ENCODE data around the gene CDH18. TPM values are rescaled to one million over a fixed set of nuclear protein-coding genes. Genes with fewer than 3 reads are reported as not detected.

Gene CDH18
- total and polyA plus RNA-seq, 2 donors from 2014 or later, result not detected

GRCh38 chr5:19771174-19771835 lies 216.7 kb downstream of the CDH18 start:
- intact Hi-C loops (cut with DNase I), result no loop called here
- TF ChIP-seq, protein P1, sequence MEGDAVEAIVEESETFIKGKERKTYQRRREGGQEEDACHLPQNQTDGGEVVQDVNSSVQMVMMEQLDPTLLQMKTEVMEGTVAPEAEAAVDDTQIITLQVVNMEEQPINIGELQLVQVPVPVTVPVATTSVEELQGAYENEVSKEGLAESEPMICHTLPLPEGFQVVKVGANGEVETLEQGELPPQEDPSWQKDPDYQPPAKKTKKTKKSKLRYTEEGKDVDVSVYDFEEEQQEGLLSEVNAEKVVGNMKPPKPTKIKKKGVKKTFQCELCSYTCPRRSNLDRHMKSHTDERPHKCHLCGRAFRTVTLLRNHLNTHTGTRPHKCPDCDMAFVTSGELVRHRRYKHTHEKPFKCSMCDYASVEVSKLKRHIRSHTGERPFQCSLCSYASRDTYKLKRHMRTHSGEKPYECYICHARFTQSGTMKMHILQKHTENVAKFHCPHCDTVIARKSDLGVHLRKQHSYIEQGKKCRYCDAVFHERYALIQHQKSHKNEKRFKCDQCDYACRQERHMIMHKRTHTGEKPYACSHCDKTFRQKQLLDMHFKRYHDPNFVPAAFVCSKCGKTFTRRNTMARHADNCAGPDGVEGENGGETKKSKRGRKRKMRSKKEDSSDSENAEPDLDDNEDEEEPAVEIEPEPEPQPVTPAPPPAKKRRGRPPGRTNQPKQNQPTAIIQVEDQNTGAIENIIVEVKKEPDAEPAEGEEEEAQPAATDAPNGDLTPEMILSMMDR (IDR thresholded peaks at IDR 0.05; ENCODE audit: borderline replicate concordance, extremely low read depth, insufficient read depth), result no peak
- Histone ChIP-seq H3K9me3 (ENCODE audit: control insufficient read depth in 2 of 3, insufficient read depth in 1 of 3, low read length in 3 of 3) (no peaks in the 10 kb centered on the region), H3K4me3 (ENCODE audit: low read length in 3 of 3) (no peak overlapping the region), H3K36me3 (ENCODE audit: control insufficient read depth in 2 of 3, insufficient read depth in 3 of 3, low read length in 3 of 3) (no peaks in the 10 kb centered on the region), H3K4me1 (ENCODE audit: control insufficient read depth in 2 of 3, insufficient read depth in 2 of 3, low read depth in 1 of 3, low read length in 3 of 3) (no peaks in the 10 kb centered on the region), H3K27ac (ENCODE audit: low read depth in 2 of 2, low read length in 2 of 2) (no peak overlapping the region), H3K9ac (ENCODE audit: low read length in 3 of 3) (no peak overlapping the region), H3K27me3 (ENCODE audit: control insufficient read depth, insufficient read depth, low read length) (no peaks in the 10 kb centered on the region)
- DNase-seq, result peak in 2 of 5 donors; percentile 2 to 8
- FAIRE-seq, result no peak

DNA sequence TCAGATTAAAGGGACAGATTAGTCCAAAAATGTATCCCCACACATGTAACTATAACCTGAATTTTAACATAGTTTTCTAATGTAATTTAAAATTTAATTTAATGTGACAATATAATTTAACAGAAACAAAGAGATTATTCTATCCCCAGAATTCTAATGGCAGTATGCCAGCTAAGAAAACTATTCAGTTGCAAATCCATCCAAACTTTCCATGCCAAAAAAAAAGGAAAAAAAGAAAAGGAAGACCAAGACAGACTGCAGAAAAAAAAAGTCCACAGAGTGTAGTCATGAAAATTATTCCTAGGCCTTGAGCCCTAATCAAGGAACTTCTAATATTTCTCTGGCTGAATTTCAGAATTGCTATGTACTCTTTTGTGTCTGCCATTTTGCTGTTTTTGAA lies 217.6 kb downstream of the CDH18 start:
- FAIRE-seq (no peak), DNase-seq (no peak)
- TF ChIP-seq, protein P1 (IDR thresholded peaks at IDR 0.05; ENCODE audit: borderline replicate concordance, extremely low read depth, insufficient read depth), result no peak
- Histone ChIP-seq H3K36me3 (ENCODE audit: control insufficient read depth in 2 of 3, insufficient read depth in 3 of 3, low read length in 3 of 3) (no peaks in the 10 kb centered on the region), H3K27ac (ENCODE audit: low read depth in 2 of 2, low read length in 2 of 2) (no peak overlapping the region), H3K9me3 (ENCODE audit: control insufficient read depth in 2 of 3, insufficient read depth in 1 of 3, low read length in 3 of 3) (no peaks in the 10 kb centered on the region), H3K4me1 (ENCODE audit: control insufficient read depth in 2 of 3, insufficient read depth in 2 of 3, low read depth in 1 of 3, low read length in 3 of 3) (no peaks in the 10 kb centered on the region), H3K27me3 (ENCODE audit: control insufficient read depth, insufficient read depth, low read length) (no peaks in the 10 kb centered on the region), H3K4me3 (ENCODE audit: low read length in 3 of 3) (no peak overlapping the region), H3K9ac (ENCODE audit: low read length in 3 of 3) (no peak overlapping the region)
- intact Hi-C loops (cut with DNase I), result no loop called here

GRCh38 chr5:19767987-19768386 lies 220.0 kb downstream of the CDH18 start:
- TF ChIP-seq, protein P1 (IDR thresholded peaks at IDR 0.05; ENCODE audit: borderline replicate concordance, extremely low read depth, insufficient read depth), result no peak
- Histone ChIP-seq H3K27me3 (ENCODE audit: control insufficient read depth, insufficient read depth, low read length) (no peaks in the 10 kb centered on the region), H3K27ac (ENCODE audit: low read depth in 2 of 2, low read length in 2 of 2) (no peak overlapping the region), H3K4me3 (ENCODE audit: low read length in 3 of 3) (no peak overlapping the region), H3K9ac (ENCODE audit: low read length in 3 of 3) (no peak overlapping the region), H3K4me1 (ENCODE audit: control insufficient read depth in 2 of 3, insufficient read depth in 2 of 3, low read depth in 1 of 3, low read length in 3 of 3) (no peaks in the 10 kb centered on the region), H3K36me3 (ENCODE audit: control insufficient read depth in 2 of 3, insufficient read depth in 3 of 3, low read length in 3 of 3) (no peaks in the 10 kb centered on the region), H3K9me3 (ENCODE audit: control insufficient read depth in 2 of 3, insufficient read depth in 1 of 3, low read length in 3 of 3) (no peaks in the 10 kb centered on the region)
- no peak for DNase-seq
- intact Hi-C loops (cut with DNase I), result no loop called here
- no peak for FAIRE-seq

DNA sequence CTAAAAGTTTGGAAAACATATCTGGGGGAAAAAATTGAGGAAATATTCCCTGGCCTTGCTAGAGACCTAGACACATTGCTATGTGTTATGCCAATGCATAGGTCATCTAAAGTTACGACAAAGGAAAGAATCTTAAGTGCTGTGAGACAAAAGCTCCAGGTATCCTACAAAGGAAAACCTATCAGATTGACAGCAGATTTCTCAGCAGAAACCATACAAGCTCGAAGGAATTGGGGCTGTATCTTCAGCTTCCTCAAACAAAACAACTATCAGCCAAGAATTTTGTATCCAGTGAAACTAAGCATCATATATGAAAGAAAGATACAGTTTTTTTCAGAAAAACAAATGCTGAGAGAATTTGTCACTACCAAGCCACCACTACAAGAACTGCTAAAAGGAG lies 234.4 kb downstream of the CDH18 start:
- Histone ChIP-seq H3K36me3 (ENCODE audit: control insufficient read depth in 2 of 3, insufficient read depth in 3 of 3, low read length in 3 of 3) (no peaks in the 10 kb centered on the region), H3K27me3 (ENCODE audit: control insufficient read depth, insufficient read depth, low read length) (no peaks in the 10 kb centered on the region), H3K27ac (ENCODE audit: low read depth in 2 of 2, low read length in 2 of 2) (no peak overlapping the region), H3K4me3 (ENCODE audit: low read length in 3 of 3) (no peak overlapping the region), H3K4me1 (ENCODE audit: control insufficient read depth in 2 of 3, insufficient read depth in 2 of 3, low read depth in 1 of 3, low read length in 3 of 3) (no peaks in the 10 kb centered on the region), H3K9me3 (ENCODE audit: control insufficient read depth in 2 of 3, insufficient read depth in 1 of 3, low read length in 3 of 3) (no peaks in the 10 kb centered on the region), H3K9ac (ENCODE audit: low read length in 3 of 3) (no peak overlapping the region)
- FAIRE-seq (no peak), DNase-seq (no peak)
- TF ChIP-seq, protein P1 (IDR thresholded peaks at IDR 0.05; ENCODE audit: borderline replicate concordance, extremely low read depth, insufficient read depth), result no peak
- intact Hi-C loops (cut with DNase I), result no loop called here

Measured in kidney (tissue), 14 donors.